ENCODE data around the gene GALNS. TPM values are rescaled to one million over a fixed set of nuclear protein-coding genes. Genes with fewer than 3 reads are reported as not detected.
"Not testable (repeated sequence)": the region's sequence is repeated elsewhere in the genome, so short reads cannot be mapped to it uniquely, and the experiment has no call there.

The GALNS gene
- total RNA-seq, 1 experiment from 2014 or later, result 81.6 TPM

DNA sequence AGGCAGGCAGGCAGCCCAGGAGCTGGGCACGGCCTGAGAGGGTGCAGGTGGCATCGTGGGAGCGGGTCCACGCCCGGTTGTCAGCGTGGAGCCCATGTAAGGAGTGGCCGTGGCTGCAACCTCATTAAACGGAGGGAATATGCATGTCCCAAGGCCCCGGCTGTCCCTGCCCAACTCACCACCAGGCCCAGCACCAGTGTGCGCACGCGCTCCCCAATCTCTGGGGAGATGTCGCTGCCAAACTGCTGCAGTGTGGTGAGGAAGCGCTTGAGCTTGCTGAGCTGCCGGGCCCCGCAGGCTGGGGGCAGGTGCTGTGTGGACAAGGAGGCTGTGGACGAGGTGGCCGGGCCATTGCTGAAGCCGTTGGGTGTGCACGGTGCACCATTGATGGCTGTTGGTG lies 35.3 kb upstream of the GALNS start:
- intact Hi-C loops (cut with micrococcal nuclease; ENCODE audit: unreplicated experiment) (no loop called here), in situ Hi-C loops (cut with HindIII; ENCODE audit: low pct_unique_long_range_greater_than_20kb, low sequenced_read_pairs) (no loop called here)
- TF ChIP-seq TCF7L2 (IDR thresholded peaks at IDR 0.05; ENCODE audit: low read depth, low read length) (no peak), POLR2AphosphoS5 (IDR thresholded peaks at IDR 0.05; ENCODE audit: low read depth, low read length) (no peak), SIN3A (IDR thresholded peaks at IDR 0.05; ENCODE audit: borderline replicate concordance, insufficient read depth, low read depth, low read length) (no peak)
- TF ChIP-seq, protein P1, sequence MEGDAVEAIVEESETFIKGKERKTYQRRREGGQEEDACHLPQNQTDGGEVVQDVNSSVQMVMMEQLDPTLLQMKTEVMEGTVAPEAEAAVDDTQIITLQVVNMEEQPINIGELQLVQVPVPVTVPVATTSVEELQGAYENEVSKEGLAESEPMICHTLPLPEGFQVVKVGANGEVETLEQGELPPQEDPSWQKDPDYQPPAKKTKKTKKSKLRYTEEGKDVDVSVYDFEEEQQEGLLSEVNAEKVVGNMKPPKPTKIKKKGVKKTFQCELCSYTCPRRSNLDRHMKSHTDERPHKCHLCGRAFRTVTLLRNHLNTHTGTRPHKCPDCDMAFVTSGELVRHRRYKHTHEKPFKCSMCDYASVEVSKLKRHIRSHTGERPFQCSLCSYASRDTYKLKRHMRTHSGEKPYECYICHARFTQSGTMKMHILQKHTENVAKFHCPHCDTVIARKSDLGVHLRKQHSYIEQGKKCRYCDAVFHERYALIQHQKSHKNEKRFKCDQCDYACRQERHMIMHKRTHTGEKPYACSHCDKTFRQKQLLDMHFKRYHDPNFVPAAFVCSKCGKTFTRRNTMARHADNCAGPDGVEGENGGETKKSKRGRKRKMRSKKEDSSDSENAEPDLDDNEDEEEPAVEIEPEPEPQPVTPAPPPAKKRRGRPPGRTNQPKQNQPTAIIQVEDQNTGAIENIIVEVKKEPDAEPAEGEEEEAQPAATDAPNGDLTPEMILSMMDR (IDR thresholded peaks at IDR 0.05), result no peak
- TF ChIP-seq, protein P2, sequence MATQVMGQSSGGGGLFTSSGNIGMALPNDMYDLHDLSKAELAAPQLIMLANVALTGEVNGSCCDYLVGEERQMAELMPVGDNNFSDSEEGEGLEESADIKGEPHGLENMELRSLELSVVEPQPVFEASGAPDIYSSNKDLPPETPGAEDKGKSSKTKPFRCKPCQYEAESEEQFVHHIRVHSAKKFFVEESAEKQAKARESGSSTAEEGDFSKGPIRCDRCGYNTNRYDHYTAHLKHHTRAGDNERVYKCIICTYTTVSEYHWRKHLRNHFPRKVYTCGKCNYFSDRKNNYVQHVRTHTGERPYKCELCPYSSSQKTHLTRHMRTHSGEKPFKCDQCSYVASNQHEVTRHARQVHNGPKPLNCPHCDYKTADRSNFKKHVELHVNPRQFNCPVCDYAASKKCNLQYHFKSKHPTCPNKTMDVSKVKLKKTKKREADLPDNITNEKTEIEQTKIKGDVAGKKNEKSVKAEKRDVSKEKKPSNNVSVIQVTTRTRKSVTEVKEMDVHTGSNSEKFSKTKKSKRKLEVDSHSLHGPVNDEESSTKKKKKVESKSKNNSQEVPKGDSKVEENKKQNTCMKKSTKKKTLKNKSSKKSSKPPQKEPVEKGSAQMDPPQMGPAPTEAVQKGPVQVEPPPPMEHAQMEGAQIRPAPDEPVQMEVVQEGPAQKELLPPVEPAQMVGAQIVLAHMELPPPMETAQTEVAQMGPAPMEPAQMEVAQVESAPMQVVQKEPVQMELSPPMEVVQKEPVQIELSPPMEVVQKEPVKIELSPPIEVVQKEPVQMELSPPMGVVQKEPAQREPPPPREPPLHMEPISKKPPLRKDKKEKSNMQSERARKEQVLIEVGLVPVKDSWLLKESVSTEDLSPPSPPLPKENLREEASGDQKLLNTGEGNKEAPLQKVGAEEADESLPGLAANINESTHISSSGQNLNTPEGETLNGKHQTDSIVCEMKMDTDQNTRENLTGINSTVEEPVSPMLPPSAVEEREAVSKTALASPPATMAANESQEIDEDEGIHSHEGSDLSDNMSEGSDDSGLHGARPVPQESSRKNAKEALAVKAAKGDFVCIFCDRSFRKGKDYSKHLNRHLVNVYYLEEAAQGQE (IDR thresholded peaks at IDR 0.05; ENCODE audit: insufficient read depth in 1 of 2, low read depth in 2 of 2, low read length in 1 of 2), result no peak
- DNase-seq (ENCODE audit: low read depth, low spot score) (no peak), ATAC-seq (no peak)
- no peak overlapping the region for H3K27ac ChIP-seq (ENCODE audit: low read length)
- H3K4me3 ChIP-seq (ENCODE audit: low read depth in 2 of 2, low read length in 2 of 2), result no peak overlapping the region
- H3K36me3 ChIP-seq (ENCODE audit: control insufficient read depth, insufficient read depth, low read length), result no peaks in the 10 kb centered on the region
- ChIA-PET CTCF (no interaction called here), POLR2A (no interaction called here)
- peaks cover 7% of the 10 kb centered on the region for H3K4me1 ChIP-seq (ENCODE audit: control insufficient read depth, insufficient read depth, low read length)
- BruUV-seq (replicated peaks), result no TSS peak
- no peaks in the 10 kb centered on the region for H3K27me3 ChIP-seq (ENCODE audit: control insufficient read depth, insufficient read depth, low read length)
- H3K9me3 ChIP-seq (ENCODE audit: control insufficient read depth, insufficient read depth, low read depth, low read length), result no peaks in the 10 kb centered on the region

DNA sequence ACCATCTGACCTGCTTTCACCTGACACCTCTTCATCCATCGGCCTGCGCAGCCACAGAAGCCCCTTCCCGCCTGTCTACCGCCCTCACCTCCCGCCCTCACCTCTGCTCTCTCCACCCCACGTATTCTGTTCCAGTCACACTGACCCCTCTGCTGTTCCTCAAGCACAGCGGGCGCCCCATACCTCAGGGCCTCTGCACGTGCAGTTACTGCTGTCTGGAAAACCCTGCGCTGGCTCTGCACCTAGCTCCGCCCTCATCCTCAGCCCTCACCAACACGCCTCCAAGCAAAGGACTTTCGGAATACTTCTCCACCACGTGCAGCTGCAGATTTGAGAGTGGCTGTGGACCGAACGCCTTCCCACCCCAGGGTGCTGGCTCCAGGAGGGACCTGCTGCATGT lies 34.3 kb upstream of the GALNS start:
- intact Hi-C loops (cut with micrococcal nuclease; ENCODE audit: unreplicated experiment) (no loop called here), in situ Hi-C loops (cut with HindIII; ENCODE audit: low pct_unique_long_range_greater_than_20kb, low sequenced_read_pairs) (no loop called here)
- H3K4me1 ChIP-seq (ENCODE audit: control insufficient read depth, insufficient read depth, low read length), result peaks cover 7% of the 10 kb centered on the region
- no peak overlapping the region for H3K27ac ChIP-seq (ENCODE audit: low read length)
- BruUV-seq (replicated peaks), result no TSS peak
- ChIA-PET CTCF (interaction anchor here (0.6 kb wide), 1 partner anchor 302 kb away, joined by 5 read pairs; no protein-coding TSS in a partner anchor), POLR2A (no interaction called here)
- DNase-seq (ENCODE audit: low read depth, low spot score) (no peak), ATAC-seq (peak; percentile 64)
- H3K9me3 ChIP-seq (ENCODE audit: control insufficient read depth, insufficient read depth, low read depth, low read length), result no peaks in the 10 kb centered on the region
- TF ChIP-seq, protein P2 (IDR thresholded peaks at IDR 0.05; ENCODE audit: insufficient read depth in 1 of 2, low read depth in 2 of 2, low read length in 1 of 2), result no peak
- no peak for TF ChIP-seq TCF7L2 (IDR thresholded peaks at IDR 0.05; ENCODE audit: low read depth, low read length)
- no peak for TF ChIP-seq SIN3A (IDR thresholded peaks at IDR 0.05; ENCODE audit: borderline replicate concordance, insufficient read depth, low read depth, low read length)
- TF ChIP-seq, protein P1 (IDR thresholded peaks at IDR 0.05), result no peak
- no peak for TF ChIP-seq POLR2AphosphoS5 (IDR thresholded peaks at IDR 0.05; ENCODE audit: low read depth, low read length)
- H3K36me3 ChIP-seq (ENCODE audit: control insufficient read depth, insufficient read depth, low read length), result no peaks in the 10 kb centered on the region
- no peak overlapping the region for H3K4me3 ChIP-seq (ENCODE audit: low read depth in 2 of 2, low read length in 2 of 2)
- H3K27me3 ChIP-seq (ENCODE audit: control insufficient read depth, insufficient read depth, low read length), result no peaks in the 10 kb centered on the region

DNA sequence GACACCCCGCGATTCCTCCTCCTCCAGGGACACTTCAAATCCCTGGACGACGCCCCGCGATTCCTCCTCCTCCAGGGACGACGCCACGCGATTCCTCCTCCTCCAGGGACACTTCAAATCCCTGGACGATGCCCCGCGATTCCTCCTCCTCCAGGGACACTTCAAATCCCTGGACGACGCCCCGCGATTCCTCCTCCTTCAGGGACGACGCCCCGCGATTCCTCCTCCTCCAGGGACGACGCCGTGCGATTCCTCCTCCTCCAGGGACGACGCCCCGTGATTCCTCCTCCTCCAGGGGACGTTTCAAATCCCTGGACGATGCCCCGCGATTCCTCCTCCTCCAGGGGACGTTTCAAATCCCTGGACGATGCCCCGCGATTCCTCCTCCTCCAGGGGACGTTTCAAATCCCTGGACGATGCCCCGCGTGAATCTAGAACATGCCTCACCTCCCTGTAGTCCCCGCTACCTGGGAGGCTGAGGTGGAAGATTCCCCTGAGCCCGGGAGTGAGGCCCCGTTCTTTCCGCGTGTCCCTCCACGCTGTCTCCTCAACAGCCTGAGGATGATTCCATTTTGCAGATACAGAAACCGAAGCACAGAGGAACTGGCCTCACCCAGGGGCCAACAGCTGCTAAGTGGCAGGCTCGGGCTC lies 33.1 kb upstream of the GALNS start:
- H3K9me3 ChIP-seq (ENCODE audit: control insufficient read depth, insufficient read depth, low read depth, low read length); BruUV-seq (replicated peaks); H3K36me3 ChIP-seq (ENCODE audit: control insufficient read depth, insufficient read depth, low read length); in situ Hi-C loops (cut with HindIII; ENCODE audit: low pct_unique_long_range_greater_than_20kb, low sequenced_read_pairs); H3K27ac ChIP-seq (ENCODE audit: low read length); H3K27me3 ChIP-seq (ENCODE audit: control insufficient read depth, insufficient read depth, low read length); H3K4me3 ChIP-seq (ENCODE audit: low read depth in 2 of 2, low read length in 2 of 2); DNase-seq (ENCODE audit: low read depth, low spot score); intact Hi-C loops (cut with micrococcal nuclease; ENCODE audit: unreplicated experiment); POLR2A ChIA-PET; CTCF ChIA-PET; ATAC-seq; H3K4me1 ChIP-seq (ENCODE audit: control insufficient read depth, insufficient read depth, low read length): not testable (repeated sequence)

Data from Panc1 (cell line).